ENCODE measurements around the gene RNASE12.
"Not testable (repeated sequence)": the region's sequence is repeated elsewhere in the genome, so short reads cannot be mapped to it uniquely, and the experiment has no call there.

RNASE12 gene

GRCh38 chr14:20591235-20591634, at the start of gene RNASE12:
Gene RNASE12, minus strand, starts transcription at chr14:20591376. Its CDS starts 653 bp downstream, at chr14:20590723.
- FAIRE-seq = no peak

GRCh38 chr14:20632831-20633691, 41.9 kb upstream of the RNASE12 start:
- peak; percentile 67 for FAIRE-seq
- no peak for DNase-seq (ENCODE audit: extremely low spot score, insufficient read length, low read depth)

More at GRCh38 chr14:20591235-20591634, at the start of gene RNASE12:
- no peak for DNase-seq (ENCODE audit: extremely low spot score, insufficient read length, low read depth)

- no peak for DNase-seq (ENCODE audit: extremely low spot score, insufficient read length, low read depth)
- FAIRE-seq = no peak
These were observed 41.3 kb upstream of the RNASE12 start for GRCh38 chr14:20632448-20632830.

GRCh38 chr14:20631880-20632389, 40.8 kb upstream of the RNASE12 start:
- no peak for FAIRE-seq
- no peak for DNase-seq (ENCODE audit: extremely low spot score, insufficient read length, low read depth)

GRCh38 chr14:20631023-20631879, 40.1 kb upstream of the RNASE12 start:
- DNase-seq (ENCODE audit: extremely low spot score, insufficient read length, low read depth) = no peak
- FAIRE-seq = no peak

GRCh38 chr14:20630340-20631022, 39.3 kb upstream of the RNASE12 start:
- FAIRE-seq (peak; percentile 46), DNase-seq (ENCODE audit: extremely low spot score, insufficient read length, low read depth) (no peak)

GRCh38 chr14:20628063-20628854, 37.1 kb upstream of the RNASE12 start:
- DNase-seq (ENCODE audit: extremely low spot score, insufficient read length, low read depth) (no peak), FAIRE-seq (no peak)

- FAIRE-seq = no peak
These were observed 36.3 kb upstream of the RNASE12 start for GRCh38 chr14:20627346-20628027.

GRCh38 chr14:20626274-20626673, 35.1 kb upstream of the RNASE12 start:
- no peak for DNase-seq (ENCODE audit: extremely low spot score, insufficient read length, low read depth)
- no peak for FAIRE-seq

More at GRCh38 chr14:20627346-20628027, 36.3 kb upstream of the RNASE12 start:
- DNase-seq (ENCODE audit: extremely low spot score, insufficient read length, low read depth) = no peak

- FAIRE-seq (peak; percentile 84), DNase-seq (ENCODE audit: extremely low spot score, insufficient read length, low read depth) (no peak)
These were observed 33.4 kb upstream of the RNASE12 start for GRCh38 chr14:20624495-20625070.

- DNase-seq (ENCODE audit: extremely low spot score, insufficient read length, low read depth) (no peak), FAIRE-seq (peak; percentile 48)
These were observed 32.6 kb upstream of the RNASE12 start for GRCh38 chr14:20623798-20624197.

GRCh38 chr14:20622816-20623291, 31.7 kb upstream of the RNASE12 start:
- no peak for DNase-seq (ENCODE audit: extremely low spot score, insufficient read length, low read depth)
- no peak for FAIRE-seq

- FAIRE-seq (no peak), DNase-seq (ENCODE audit: extremely low spot score, insufficient read length, low read depth) (no peak)
These were observed 29.8 kb upstream of the RNASE12 start for GRCh38 chr14:20620798-20621478.

- not testable (repeated sequence) for FAIRE-seq; DNase-seq (ENCODE audit: extremely low spot score, insufficient read length, low read depth)
These were observed 28.5 kb upstream of the RNASE12 start for GRCh38 chr14:20619688-20620087.

- FAIRE-seq = peak; percentile 12
- DNase-seq (ENCODE audit: extremely low spot score, insufficient read length, low read depth) = no peak
These were observed 27.1 kb upstream of the RNASE12 start for GRCh38 chr14:20618271-20618749.

- peak; percentile 75 for FAIRE-seq
- DNase-seq (ENCODE audit: extremely low spot score, insufficient read length, low read depth) = no peak
These were observed 26.2 kb upstream of the RNASE12 start for GRCh38 chr14:20617138-20618003.

- DNase-seq (ENCODE audit: extremely low spot score, insufficient read length, low read depth) (no peak), FAIRE-seq (no peak)
These were observed 24.8 kb upstream of the RNASE12 start for GRCh38 chr14:20615996-20616395.

Data from GM18507 (cell line).